Measurements from ENCODE around the gene SIGMAR1. TPM values are rescaled to one million over a fixed set of nuclear protein-coding genes. Genes with fewer than 3 reads are reported as not detected.

The SIGMAR1 gene
- total RNA-seq, 3 donors from 2014 or later (not counting 1 experiment from before 2014, with no cell fraction given), result 22.1 to 29.8 (median 23.0) TPM

- Mint-ChIP-seq H3K4me3 (no peak overlapping the region), H3K27ac (no peak overlapping the region), H3K9me3 (no peaks in the 10 kb centered on the region), H3K27me3 (ENCODE audit: low read depth in 2 of 2) (no peaks in the 10 kb centered on the region), H3K4me1 (peaks cover 18 to 21% of the 10 kb centered on the region in 2 donors), H3K36me3 (no peaks in the 10 kb centered on the region)
- ATAC-seq (no peak), DNase-seq (no peak)
- H3K36me3 ChIP-seq (ENCODE audit: control insufficient read depth, insufficient read depth, low read length), result peaks cover 11% of the 10 kb centered on the region
- no peak overlapping the region for H3K4me3 ChIP-seq (ENCODE audit: low read length)
- no peak for TF ChIP-seq CTCF (IDR thresholded peaks at IDR 0.05)
- H3K9me3 ChIP-seq (ENCODE audit: control insufficient read depth, insufficient read depth, low read length), result no peaks in the 10 kb centered on the region
- intact Hi-C loops (cut with micrococcal nuclease), result no loop called here
- peaks cover 12% of the 10 kb centered on the region for H3K4me1 ChIP-seq (ENCODE audit: control insufficient read depth, insufficient read depth, low read length)
- H3K27ac ChIP-seq (ENCODE audit: low read length), result no peak overlapping the region
- 81% methylated on average over 11 of the region's 11 CpGs for WGBS (ENCODE audit: insufficient coverage)
- no peaks in the 10 kb centered on the region for H3K27me3 ChIP-seq (ENCODE audit: control insufficient read depth, insufficient read depth, low read length)
Observed at GRCh38 chr9:34654323-34655051, 16.9 kb upstream of the SIGMAR1 start.

DNA sequence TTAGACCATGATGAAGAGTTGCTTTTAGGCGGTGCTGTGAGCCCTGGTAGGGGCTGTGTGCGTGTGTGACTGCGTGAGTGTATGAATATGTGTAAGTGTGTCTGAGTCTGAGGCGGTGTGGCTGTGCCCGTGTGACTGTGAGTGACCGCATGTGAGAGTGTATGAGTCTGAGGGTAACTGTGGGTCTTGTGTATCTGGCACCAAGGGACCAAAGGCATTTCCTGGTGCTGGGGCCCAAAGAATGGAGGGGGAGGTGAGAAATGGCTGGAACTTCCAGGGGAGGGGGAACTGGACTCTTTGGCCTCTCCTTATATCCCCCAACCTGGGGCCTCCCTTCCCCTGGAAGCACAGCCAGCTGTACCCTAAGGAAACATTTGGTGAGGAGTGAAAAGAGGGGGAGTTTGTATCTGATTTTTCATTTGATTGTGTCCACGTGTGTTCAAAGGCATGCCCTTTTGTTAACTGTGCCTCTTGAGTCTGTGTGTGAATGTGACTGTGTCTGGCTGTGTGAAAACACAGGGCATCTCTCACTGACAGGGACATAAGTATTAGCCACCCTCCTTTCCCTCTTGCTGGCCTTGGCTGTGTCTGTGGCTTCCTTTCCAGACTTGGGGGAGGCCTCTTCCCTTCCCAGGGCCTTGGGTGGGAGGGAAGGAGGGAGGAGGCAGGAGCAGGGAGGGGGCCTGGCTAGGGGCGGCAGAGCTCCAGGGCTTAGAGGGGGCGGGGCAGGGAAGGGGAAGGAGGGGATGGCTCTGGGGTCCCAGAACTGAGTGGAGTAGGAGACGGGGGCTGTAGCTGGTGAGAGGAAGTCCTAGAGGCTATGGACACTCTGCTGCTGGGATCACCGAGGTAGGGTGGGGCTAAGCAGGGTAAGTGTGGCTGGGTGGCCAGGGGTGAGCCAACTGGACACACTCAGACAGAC, 15.8 kb upstream of the SIGMAR1 start:
- no peak overlapping the region for H3K4me3 Mint-ChIP-seq
- 68% methylated on average over 11 of the region's 11 CpGs for WGBS (ENCODE audit: insufficient coverage)
- H3K27ac ChIP-seq (ENCODE audit: low read length), result no peak overlapping the region
- DNase-seq (no peak), ATAC-seq (peak in 1 of 3 donors; percentile 33)
- H3K36me3 Mint-ChIP-seq, result no peaks in the 10 kb centered on the region
- H3K9me3 ChIP-seq (ENCODE audit: control insufficient read depth, insufficient read depth, low read length), result no peaks in the 10 kb centered on the region
- intact Hi-C loops (cut with micrococcal nuclease), result no loop called here
- H3K27me3 Mint-ChIP-seq (ENCODE audit: low read depth in 2 of 2), result no peaks in the 10 kb centered on the region
- peaks cover 21% of the 10 kb centered on the region for H3K36me3 ChIP-seq (ENCODE audit: control insufficient read depth, insufficient read depth, low read length)
- peaks cover 23 to 25% of the 10 kb centered on the region in 2 donors for H3K4me1 Mint-ChIP-seq
- H3K27ac Mint-ChIP-seq, result peak overlapping the region in 1 of 2 donors; percentile 83
- TF ChIP-seq CTCF (IDR thresholded peaks at IDR 0.05), result no peak
- H3K27me3 ChIP-seq (ENCODE audit: control insufficient read depth, insufficient read depth, low read length), result no peaks in the 10 kb centered on the region
- no peak overlapping the region for H3K4me3 ChIP-seq (ENCODE audit: low read length)
- H3K9me3 Mint-ChIP-seq, result no peaks in the 10 kb centered on the region
- H3K4me1 ChIP-seq (ENCODE audit: control insufficient read depth, insufficient read depth, low read length), result peaks cover 16% of the 10 kb centered on the region

DNA sequence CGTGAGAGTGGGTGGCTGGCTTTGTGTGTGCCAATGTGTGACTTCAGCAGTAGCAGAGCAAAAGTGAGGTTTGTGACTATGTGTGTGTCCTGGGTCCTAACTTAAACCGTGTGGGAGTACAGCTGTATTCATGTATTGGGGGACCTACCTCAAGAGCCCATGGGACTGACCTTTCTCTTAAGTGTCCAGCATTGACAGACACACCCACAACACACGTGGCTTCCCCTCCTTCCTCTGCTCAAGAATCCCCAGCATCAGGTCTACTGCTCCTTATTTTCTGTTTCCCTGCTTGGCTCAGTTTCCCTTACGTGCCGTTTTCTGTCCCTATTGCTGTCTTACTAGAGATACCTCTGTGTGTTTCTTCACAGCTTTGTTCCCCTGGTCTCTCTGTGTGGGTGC, 15.0 kb upstream of the SIGMAR1 start:
- WGBS (ENCODE audit: insufficient coverage), result 64% methylated on average over 5 of the region's 5 CpGs
- Mint-ChIP-seq H3K27me3 (ENCODE audit: low read depth in 2 of 2) (no peaks in the 10 kb centered on the region), H3K9me3 (no peaks in the 10 kb centered on the region), H3K4me1 (peaks cover 31 to 33% of the 10 kb centered on the region in 2 donors), H3K27ac (peak overlapping the region in 1 of 2 donors; percentile 83), H3K36me3 (no peaks in the 10 kb centered on the region), H3K4me3 (no peak overlapping the region)
- H3K27ac ChIP-seq (ENCODE audit: low read length), result no peak overlapping the region
- no peaks in the 10 kb centered on the region for H3K27me3 ChIP-seq (ENCODE audit: control insufficient read depth, insufficient read depth, low read length)
- ATAC-seq, result no peak
- no peak overlapping the region for H3K4me3 ChIP-seq (ENCODE audit: low read length)
- H3K4me1 ChIP-seq (ENCODE audit: control insufficient read depth, insufficient read depth, low read length), result peaks cover 24% of the 10 kb centered on the region
- H3K36me3 ChIP-seq (ENCODE audit: control insufficient read depth, insufficient read depth, low read length), result peaks cover 25% of the 10 kb centered on the region
- intact Hi-C loops (cut with micrococcal nuclease), result no loop called here
- no peak for DNase-seq
- H3K9me3 ChIP-seq (ENCODE audit: control insufficient read depth, insufficient read depth, low read length), result no peaks in the 10 kb centered on the region
- TF ChIP-seq CTCF (IDR thresholded peaks at IDR 0.05), result no peak

Measured in natural killer cell (primary cell).